ENCODE measurements around the gene MSH5.
"Not testable (repeated sequence)": the region's sequence is repeated elsewhere in the genome, so short reads cannot be mapped to it uniquely, and the experiment has no call there.

The MSH5 gene

GRCh38 chr6:31796993-31797385 is 57.2 kb downstream of the MSH5 start:
- H3K4me1 ChIP-seq (ENCODE audit: control insufficient read depth, insufficient read depth, low read length), result 0 out of 2 replicates have a peak, but pooled peaks cover 6% of the 10 kb centered on the region
- no peak overlapping the region for H3K4me3 ChIP-seq (ENCODE audit: low read depth, low read length)
- H3K27me3 ChIP-seq (ENCODE audit: control insufficient read depth, insufficient read depth, low read length), result no peaks in the 10 kb centered on the region
- no peaks in the 10 kb centered on the region for H3K9me3 ChIP-seq (ENCODE audit: control insufficient read depth, insufficient read depth, low read depth, low read length)
- no peak overlapping the region for H3K9ac ChIP-seq (ENCODE audit: low read length)
- H3K27ac ChIP-seq (ENCODE audit: low read depth, low read length), result no peak overlapping the region
- H3K36me3 ChIP-seq (ENCODE audit: control insufficient read depth, insufficient read depth, low read length), result peaks cover 31% of the 10 kb centered on the region

- Histone ChIP-seq H3K4me3 (ENCODE audit: low read depth, low read length) (no peak overlapping the region), H3K4me1 (ENCODE audit: control insufficient read depth, insufficient read depth, low read length) (0 out of 2 replicates have a peak, but pooled peaks cover 6% of the 10 kb centered on the region), H3K36me3 (ENCODE audit: control insufficient read depth, insufficient read depth, low read length) (peaks cover 28% of the 10 kb centered on the region), H3K9me3 (ENCODE audit: control insufficient read depth, insufficient read depth, low read depth, low read length) (no peaks in the 10 kb centered on the region), H3K27ac (ENCODE audit: low read depth, low read length) (no peak overlapping the region), H3K9ac (ENCODE audit: low read length) (no peak overlapping the region), H3K27me3 (ENCODE audit: control insufficient read depth, insufficient read depth, low read length) (no peaks in the 10 kb centered on the region)
Observed at GRCh38 chr6:31797588-31797987, 57.8 kb downstream of the MSH5 start.

GRCh38 chr6:31799781-31800180 is 60.0 kb downstream of the MSH5 start:
- Histone ChIP-seq H3K36me3 (ENCODE audit: control insufficient read depth, insufficient read depth, low read length) (peaks cover 40% of the 10 kb centered on the region), H3K4me1 (ENCODE audit: control insufficient read depth, insufficient read depth, low read length) (no peaks in the 10 kb centered on the region), H3K9ac (ENCODE audit: low read length) (no peak overlapping the region), H3K9me3 (ENCODE audit: control insufficient read depth, insufficient read depth, low read depth, low read length) (no peaks in the 10 kb centered on the region), H3K27ac (ENCODE audit: low read depth, low read length) (no peak overlapping the region), H3K27me3 (ENCODE audit: control insufficient read depth, insufficient read depth, low read length) (no peaks in the 10 kb centered on the region), H3K4me3 (ENCODE audit: low read depth, low read length) (no peak overlapping the region)

GRCh38 chr6:31801031-31801927 is 61.5 kb downstream of the MSH5 start:
- H3K9me3 ChIP-seq (ENCODE audit: control insufficient read depth, insufficient read depth, low read depth, low read length); H3K4me1 ChIP-seq (ENCODE audit: control insufficient read depth, insufficient read depth, low read length); H3K4me3 ChIP-seq (ENCODE audit: low read depth, low read length); H3K27me3 ChIP-seq (ENCODE audit: control insufficient read depth, insufficient read depth, low read length); H3K9ac ChIP-seq (ENCODE audit: low read length); H3K27ac ChIP-seq (ENCODE audit: low read depth, low read length): not testable (repeated sequence)
- H3K36me3 ChIP-seq (ENCODE audit: control insufficient read depth, insufficient read depth, low read length), result peaks cover 40% of the 10 kb centered on the region

GRCh38 chr6:31805939-31806469 is 66.2 kb downstream of the MSH5 start:
- H3K4me1 ChIP-seq (ENCODE audit: control insufficient read depth, insufficient read depth, low read length), result no peaks in the 10 kb centered on the region
- H3K36me3 ChIP-seq (ENCODE audit: control insufficient read depth, insufficient read depth, low read length), result peaks cover 23% of the 10 kb centered on the region
- H3K4me3 ChIP-seq (ENCODE audit: low read depth, low read length), result peak overlapping the region; percentile 96
- H3K9ac ChIP-seq (ENCODE audit: low read length), result peak overlapping the region; percentile 91
- peak overlapping the region; percentile 91 for H3K27ac ChIP-seq (ENCODE audit: low read depth, low read length)
- H3K27me3 ChIP-seq (ENCODE audit: control insufficient read depth, insufficient read depth, low read length), result no peaks in the 10 kb centered on the region
- no peaks in the 10 kb centered on the region for H3K9me3 ChIP-seq (ENCODE audit: control insufficient read depth, insufficient read depth, low read depth, low read length)

GRCh38 chr6:31806470-31807272 is 66.9 kb downstream of the MSH5 start, which contains the start of gene LSM2:
LSM2 (minus strand) TSS chr6:31806966; CDS start chr6:31806757, 209 bp downstream.
- Histone ChIP-seq H3K36me3 (ENCODE audit: control insufficient read depth, insufficient read depth, low read length) (peaks cover 19% of the 10 kb centered on the region), H3K27me3 (ENCODE audit: control insufficient read depth, insufficient read depth, low read length) (no peaks in the 10 kb centered on the region), H3K4me1 (ENCODE audit: control insufficient read depth, insufficient read depth, low read length) (no peaks in the 10 kb centered on the region), H3K9ac (ENCODE audit: low read length) (peak within 1 kb of the TSS; percentile 91), H3K9me3 (ENCODE audit: control insufficient read depth, insufficient read depth, low read depth, low read length) (no peaks in the 10 kb centered on the region), H3K27ac (ENCODE audit: low read depth, low read length) (peak within 1 kb of the TSS; percentile 91), H3K4me3 (ENCODE audit: low read depth, low read length) (peak within 1 kb of the TSS; percentile 96)

- H3K9ac ChIP-seq (ENCODE audit: low read length); H3K4me1 ChIP-seq (ENCODE audit: control insufficient read depth, insufficient read depth, low read length); H3K36me3 ChIP-seq (ENCODE audit: control insufficient read depth, insufficient read depth, low read length); H3K4me3 ChIP-seq (ENCODE audit: low read depth, low read length); H3K27ac ChIP-seq (ENCODE audit: low read depth, low read length); H3K9me3 ChIP-seq (ENCODE audit: control insufficient read depth, insufficient read depth, low read depth, low read length); H3K27me3 ChIP-seq (ENCODE audit: control insufficient read depth, insufficient read depth, low read length): not testable (repeated sequence)
Observed at GRCh38 chr6:31808599-31808998, 68.8 kb downstream of the MSH5 start.

- H3K4me3 ChIP-seq (ENCODE audit: low read depth, low read length), result no peak overlapping the region
- no peaks in the 10 kb centered on the region for H3K36me3 ChIP-seq (ENCODE audit: control insufficient read depth, insufficient read depth, low read length)
- no peaks in the 10 kb centered on the region for H3K9me3 ChIP-seq (ENCODE audit: control insufficient read depth, insufficient read depth, low read depth, low read length)
- no peak overlapping the region for H3K27ac ChIP-seq (ENCODE audit: low read depth, low read length)
- H3K9ac ChIP-seq (ENCODE audit: low read length), result no peak overlapping the region
- peaks cover 7% of the 10 kb centered on the region for H3K4me1 ChIP-seq (ENCODE audit: control insufficient read depth, insufficient read depth, low read length)
- no peaks in the 10 kb centered on the region for H3K27me3 ChIP-seq (ENCODE audit: control insufficient read depth, insufficient read depth, low read length)
Observed at GRCh38 chr6:31811645-31812044, 71.8 kb downstream of the MSH5 start.

Data from HUES6 (cell line).